DND-41 (cell line): ENCODE results near the gene FCHO2.

Experiments
- CTCF ChIP-seq: IDR thresholded peaks from 2 replicates; pipeline ENCODE4 v1.5.1; 2012; ENCODE audit warnings: borderline replicate concordance, low read length, moderate library complexity, mild to moderate bottlenecking; ENCODE audit not compliant: poor library complexity, severe bottlenecking; ENCODE audit errors: extremely low read depth
- EZH2 ChIP-seq: IDR thresholded peaks from 3 replicates; pipeline ENCODE4 v1.6.1; 2012; ENCODE audit warnings: borderline replicate concordance, low read depth, mild to moderate bottlenecking, moderate library complexity, low read length, inconsistent platforms; ENCODE audit not compliant: severe bottlenecking

GRCh38 chr5:73137563-73138530 lies 182.0 kb downstream of the FCHO2 start:
- TF ChIP-seq CTCF (no peak), EZH2 (no peak)
